ENCODE results near the gene DEAF1. TPM values are rescaled to one million over a fixed set of nuclear protein-coding genes. Genes with fewer than 3 reads are reported as not detected.
"Not testable (repeated sequence)": the region's sequence is repeated elsewhere in the genome, so short reads cannot be mapped to it uniquely, and the experiment has no call there.

Gene DEAF1
- total RNA-seq, 2 donors from 2014 or later = 55.3 to 77.1 TPM

DNA sequence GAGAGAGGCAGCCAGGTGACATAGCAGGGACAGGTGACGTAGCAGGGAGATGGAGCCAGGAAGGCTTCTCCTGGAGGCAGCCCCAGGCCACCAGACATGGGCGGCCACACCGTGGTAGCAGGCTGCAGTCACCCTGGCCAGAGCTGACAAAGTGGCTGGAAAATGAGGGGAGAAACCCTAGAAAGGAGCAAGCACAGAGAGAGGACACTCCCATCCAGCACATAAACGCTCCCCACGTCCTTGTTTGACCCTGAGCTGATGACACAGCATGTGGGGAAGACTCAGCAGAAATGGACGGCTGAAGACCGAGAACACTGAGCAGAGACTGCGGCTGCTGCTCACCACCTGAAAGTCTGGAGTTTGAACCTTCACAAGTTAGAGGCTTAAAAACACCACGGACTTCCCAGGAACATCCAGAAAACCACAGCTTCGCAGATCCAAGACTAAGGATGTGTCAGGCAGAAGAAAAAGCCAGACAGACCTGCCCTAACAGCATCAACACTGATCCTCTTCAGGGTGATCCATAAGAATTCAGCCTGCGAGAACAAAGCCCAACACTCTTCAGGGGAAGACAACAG, 29.2 kb downstream of the DEAF1 start:
- no peak for ATAC-seq
- H3K27me3 Mint-ChIP-seq = no peaks in the 10 kb centered on the region
- H3K4me3 Mint-ChIP-seq = no peak overlapping the region
- peak overlapping the region; percentile 76 for H3K27ac Mint-ChIP-seq
- H3K9me3 ChIP-seq (ENCODE audit: control insufficient read depth, low read length, poor library complexity, severe bottlenecking) = no peaks in the 10 kb centered on the region
- H3K4me1 Mint-ChIP-seq = peaks cover 7% of the 10 kb centered on the region
- DNase-seq = no peak
- no peaks in the 10 kb centered on the region for H3K36me3 Mint-ChIP-seq (ENCODE audit: low read depth)

- Mint-ChIP-seq H3K36me3 (ENCODE audit: low read depth) (no peaks in the 10 kb centered on the region), H3K4me3 (no peak overlapping the region), H3K4me1 (peaks cover 7% of the 10 kb centered on the region), H3K27ac (peak overlapping the region; percentile 76), H3K27me3 (no peaks in the 10 kb centered on the region)
- ATAC-seq = no peak
- no peaks in the 10 kb centered on the region for H3K9me3 ChIP-seq (ENCODE audit: control insufficient read depth, low read length, poor library complexity, severe bottlenecking)
- DNase-seq = no peak
Observed at GRCh38 chr11:665062-665703, 29.8 kb downstream of the DEAF1 start.

GRCh38 chr11:662689-663274, 32.2 kb downstream of the DEAF1 start:
- Mint-ChIP-seq H3K27ac (no peak overlapping the region), H3K4me1 (peaks cover 7% of the 10 kb centered on the region), H3K4me3 (no peak overlapping the region), H3K36me3 (ENCODE audit: low read depth) (no peaks in the 10 kb centered on the region), H3K27me3 (no peaks in the 10 kb centered on the region)
- no peaks in the 10 kb centered on the region for H3K9me3 ChIP-seq (ENCODE audit: control insufficient read depth, low read length, poor library complexity, severe bottlenecking)
- DNase-seq (no peak), ATAC-seq (peak; percentile 76)

GRCh38 chr11:660681-661444, 34.2 kb downstream of the DEAF1 start:
- H3K4me1 Mint-ChIP-seq = peaks cover 4% of the 10 kb centered on the region
- DNase-seq (no peak), ATAC-seq (no peak)
- no peaks in the 10 kb centered on the region for H3K36me3 Mint-ChIP-seq (ENCODE audit: low read depth)
- no peaks in the 10 kb centered on the region for H3K9me3 ChIP-seq (ENCODE audit: control insufficient read depth, low read length, poor library complexity, severe bottlenecking)
- no peak overlapping the region for H3K4me3 Mint-ChIP-seq
- H3K27ac Mint-ChIP-seq = no peak overlapping the region
- H3K27me3 Mint-ChIP-seq = no peaks in the 10 kb centered on the region

DNA sequence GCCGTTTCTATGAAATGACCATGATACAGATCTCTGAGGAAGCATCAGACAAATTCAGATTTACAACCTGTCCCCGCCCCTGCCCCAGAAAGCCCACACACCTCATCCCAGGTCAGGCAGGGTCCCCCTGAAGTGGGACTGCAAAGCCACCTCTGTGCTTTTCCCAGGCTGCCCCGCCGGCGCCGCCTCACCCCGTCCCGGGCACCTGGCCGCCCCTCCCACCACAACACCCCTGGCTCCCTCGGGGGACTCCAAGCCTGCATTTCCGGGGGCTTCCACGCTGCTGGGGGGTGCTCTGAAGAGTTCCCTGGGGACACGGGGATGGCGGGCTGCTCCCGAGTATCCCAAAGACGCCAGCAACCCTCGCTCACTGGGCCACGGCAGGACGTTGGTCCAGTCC, 34.7 kb downstream of the DEAF1 start:
- DNase-seq (no peak), ATAC-seq (no peak)
- no peaks in the 10 kb centered on the region for H3K36me3 Mint-ChIP-seq (ENCODE audit: low read depth)
- H3K27me3 Mint-ChIP-seq = no peaks in the 10 kb centered on the region
- no peak overlapping the region for H3K27ac Mint-ChIP-seq
- no peak overlapping the region for H3K4me3 Mint-ChIP-seq
- H3K9me3 ChIP-seq (ENCODE audit: control insufficient read depth, low read length, poor library complexity, severe bottlenecking) = no peaks in the 10 kb centered on the region
- peaks cover 4% of the 10 kb centered on the region for H3K4me1 Mint-ChIP-seq

GRCh38 chr11:659532-660085, 35.4 kb downstream of the DEAF1 start:
- no peak for DNase-seq
- Mint-ChIP-seq H3K27ac (no peak overlapping the region), H3K36me3 (ENCODE audit: low read depth) (no peaks in the 10 kb centered on the region), H3K27me3 (no peaks in the 10 kb centered on the region), H3K4me1 (peaks cover 4% of the 10 kb centered on the region), H3K4me3 (no peak overlapping the region)
- no peak for ATAC-seq
- no peaks in the 10 kb centered on the region for H3K9me3 ChIP-seq (ENCODE audit: control insufficient read depth, low read length, poor library complexity, severe bottlenecking)

- DNase-seq (no peak), ATAC-seq (no peak)
- H3K36me3 Mint-ChIP-seq (ENCODE audit: low read depth) = no peaks in the 10 kb centered on the region
- no peak overlapping the region for H3K27ac Mint-ChIP-seq
- H3K9me3 ChIP-seq (ENCODE audit: control insufficient read depth, low read length, poor library complexity, severe bottlenecking) = no peaks in the 10 kb centered on the region
- H3K4me1 Mint-ChIP-seq = peaks cover 3% of the 10 kb centered on the region
- H3K27me3 Mint-ChIP-seq = no peaks in the 10 kb centered on the region
- no peak overlapping the region for H3K4me3 Mint-ChIP-seq
Observed at GRCh38 chr11:657691-658126, 37.3 kb downstream of the DEAF1 start.

DNA sequence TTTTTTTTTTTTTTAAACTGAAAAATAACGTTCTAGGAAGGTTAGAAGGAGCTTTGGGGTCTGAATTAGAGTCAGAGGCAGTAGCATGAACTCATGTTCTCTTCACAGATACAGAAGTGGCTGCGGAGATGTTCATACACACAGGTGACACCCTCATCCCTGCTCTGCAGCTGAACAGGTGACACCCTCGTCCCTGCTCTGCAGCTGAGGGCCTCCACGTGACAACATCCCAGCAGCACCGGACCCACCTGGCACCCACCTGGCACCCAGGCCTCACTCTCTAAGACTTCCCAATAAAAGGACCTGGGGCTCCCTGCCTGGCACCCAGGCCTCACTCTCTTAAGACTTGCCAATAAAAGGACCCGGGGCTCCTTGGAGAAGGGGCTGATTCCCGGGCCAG, 38.2 kb downstream of the DEAF1 start:
- Mint-ChIP-seq H3K4me3 (no peak overlapping the region), H3K4me1 (no peaks in the 10 kb centered on the region), H3K36me3 (ENCODE audit: low read depth) (no peaks in the 10 kb centered on the region), H3K27ac (no peak overlapping the region), H3K27me3 (no peaks in the 10 kb centered on the region)
- DNase-seq (no peak), ATAC-seq (no peak)
- no peaks in the 10 kb centered on the region for H3K9me3 ChIP-seq (ENCODE audit: control insufficient read depth, low read length, poor library complexity, severe bottlenecking)

DNA sequence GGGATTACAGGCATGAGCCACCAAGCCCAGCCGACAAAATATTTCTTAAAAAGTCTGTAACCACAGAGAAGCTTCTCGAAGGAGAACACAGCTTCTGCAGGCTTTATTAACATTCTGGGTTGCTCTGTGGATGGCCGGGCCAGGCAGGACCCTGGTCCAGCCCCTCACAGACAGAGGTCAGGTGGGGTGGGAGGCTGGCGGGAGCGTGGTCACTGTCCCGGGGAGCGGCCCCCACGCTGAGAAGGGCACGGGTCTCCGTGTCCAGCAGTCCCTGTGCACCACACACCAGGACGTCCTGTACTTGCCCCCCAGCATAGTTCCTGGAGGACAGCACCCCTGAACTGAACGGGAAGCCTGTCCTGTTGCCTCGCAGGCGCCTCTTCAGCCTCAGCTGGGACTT, 38.6 kb downstream of the DEAF1 start:
- Mint-ChIP-seq H3K27me3 (no peaks in the 10 kb centered on the region), H3K4me3 (no peak overlapping the region)

DNA sequence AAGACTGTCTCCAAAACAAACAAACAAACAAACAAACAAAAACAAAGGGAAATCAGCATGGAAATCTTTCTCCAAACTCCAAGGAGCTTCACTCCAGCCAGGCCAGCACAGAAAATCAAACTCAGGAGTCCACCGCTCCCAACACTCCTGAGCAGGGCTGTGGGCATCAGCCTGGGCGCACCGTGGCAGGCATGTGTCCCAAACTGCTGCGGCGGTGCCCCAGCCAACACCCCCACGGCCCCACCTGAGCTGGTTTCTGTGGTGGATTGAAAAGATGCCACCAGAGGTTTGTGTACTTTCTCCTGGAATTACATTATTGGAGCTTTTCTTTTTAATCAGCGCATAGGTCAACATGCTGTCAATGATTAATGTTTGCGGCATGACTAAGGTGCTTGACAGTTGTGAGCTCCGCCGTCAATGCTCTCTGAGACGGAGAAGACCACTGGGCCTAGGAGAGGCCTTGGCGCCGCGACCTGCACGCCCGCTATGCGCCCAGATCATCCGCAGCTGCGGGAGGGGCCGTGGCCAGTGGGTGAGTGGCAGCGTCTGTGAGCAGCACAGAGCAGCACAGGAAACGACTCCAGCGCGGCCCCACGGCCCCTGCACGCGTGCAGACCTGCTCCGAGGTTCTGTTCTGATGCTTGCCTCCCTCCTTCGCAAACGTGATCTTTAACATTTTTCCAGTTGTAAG, 39.8 kb downstream of the DEAF1 start:
- H3K9me3 ChIP-seq (ENCODE audit: control insufficient read depth, low read length, poor library complexity, severe bottlenecking) = no peaks in the 10 kb centered on the region
- Mint-ChIP-seq H3K27me3 (no peaks in the 10 kb centered on the region), H3K36me3 (ENCODE audit: low read depth) (peaks cover 2% of the 10 kb centered on the region), H3K27ac (no peak overlapping the region), H3K4me1 (peaks cover 3% of the 10 kb centered on the region), H3K4me3 (no peak overlapping the region)
- no peak for ATAC-seq
- DNase-seq = no peak

More for the DNA sequence above, 38.6 kb downstream of the DEAF1 start:
- peaks cover 1% of the 10 kb centered on the region for H3K4me1 Mint-ChIP-seq
- ATAC-seq (no peak), DNase-seq (no peak)
- H3K27ac Mint-ChIP-seq = no peak overlapping the region
- no peaks in the 10 kb centered on the region for H3K9me3 ChIP-seq (ENCODE audit: control insufficient read depth, low read length, poor library complexity, severe bottlenecking)
- H3K36me3 Mint-ChIP-seq (ENCODE audit: low read depth) = peaks cover under 1% of the 10 kb centered on the region

GRCh38 chr11:654444-654843, 40.6 kb downstream of the DEAF1 start:
- H3K4me3 Mint-ChIP-seq; H3K27me3 Mint-ChIP-seq; ATAC-seq; H3K27ac Mint-ChIP-seq; DNase-seq; H3K9me3 ChIP-seq (ENCODE audit: control insufficient read depth, low read length, poor library complexity, severe bottlenecking); H3K4me1 Mint-ChIP-seq; H3K36me3 Mint-ChIP-seq (ENCODE audit: low read depth): not testable (repeated sequence)

DNA sequence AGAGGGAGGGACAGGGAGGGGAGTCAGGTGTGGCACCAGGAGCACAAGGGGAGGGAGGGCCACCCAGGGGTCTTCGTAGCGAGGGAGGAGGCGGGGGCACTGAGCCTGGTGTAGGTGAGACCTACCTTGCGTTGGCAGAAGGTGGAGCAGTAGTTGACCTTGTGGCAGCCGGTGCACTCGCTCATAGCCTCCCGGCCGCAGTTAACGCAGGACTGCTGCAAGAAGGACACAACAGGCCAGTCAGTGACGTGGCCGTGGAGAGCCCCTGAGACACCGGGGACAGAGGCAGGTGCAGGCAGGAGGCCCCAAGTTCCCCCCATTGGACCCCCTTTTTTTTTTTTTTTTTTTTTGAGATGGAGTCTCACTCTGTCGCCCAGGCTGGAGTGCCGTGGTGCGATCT, 41.2 kb downstream of the DEAF1 start:
- Mint-ChIP-seq H3K27ac (peak overlapping the region; percentile 37), H3K4me1 (peaks cover 3% of the 10 kb centered on the region), H3K4me3 (no peak overlapping the region), H3K36me3 (ENCODE audit: low read depth) (peaks cover 2% of the 10 kb centered on the region), H3K27me3 (no peaks in the 10 kb centered on the region)
- no peaks in the 10 kb centered on the region for H3K9me3 ChIP-seq (ENCODE audit: control insufficient read depth, low read length, poor library complexity, severe bottlenecking)
- no peak for DNase-seq
- no peak for ATAC-seq

DNA sequence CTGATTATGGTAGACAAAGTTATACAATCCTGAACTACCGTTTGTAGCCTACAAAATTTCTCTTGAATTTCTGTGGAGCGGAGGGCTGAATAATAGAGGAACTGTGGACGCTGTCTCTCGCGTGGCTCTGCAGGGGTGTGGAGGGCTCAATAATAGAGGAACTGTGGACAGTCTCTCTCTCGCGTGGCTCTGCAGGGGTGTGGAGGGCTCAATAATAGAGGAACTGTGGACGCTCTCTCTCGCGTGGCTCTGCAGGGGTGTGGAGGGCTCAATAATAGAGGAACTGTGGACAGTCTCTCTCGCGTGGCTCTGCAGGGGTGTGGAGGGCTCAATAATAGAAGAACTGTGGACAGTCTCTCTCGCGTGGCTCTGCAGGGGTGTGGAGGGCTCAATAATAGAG, 41.9 kb downstream of the DEAF1 start:
- H3K4me3 Mint-ChIP-seq; H3K4me1 Mint-ChIP-seq; H3K27me3 Mint-ChIP-seq; ATAC-seq; H3K9me3 ChIP-seq (ENCODE audit: control insufficient read depth, low read length, poor library complexity, severe bottlenecking); DNase-seq; H3K36me3 Mint-ChIP-seq (ENCODE audit: low read depth): not testable (repeated sequence)
- H3K27ac Mint-ChIP-seq = peak overlapping the region; percentile 37
